B cell (primary cell): Measurements from ENCODE around the gene CDKN2C. TPM values are rescaled to one million over a fixed set of nuclear protein-coding genes. Genes with fewer than 3 reads are reported as not detected.
A peak's percentile ranks its signal among the peaks of the same experiment; 100 is the strongest.

Experiments
- ATAC-seq: fragments of 200-7000 bp; cut with Tn5 transposase; one replicate; pipeline ENCODE4 v1.10.0; 2021; ENCODE audit warnings: low read depth, mild to moderate bottlenecking, moderate number of reproducible peaks, moderate library complexity
- CTCF ChIA-PET: fragments of 350-600 bp; sonication (Branson Sonifier 250); formaldehyde crosslinking; loops from one replicate; lab custom pipeline; 2021; ENCODE audit warnings: antibody characterized with exemption, inconsistent platforms; lab: Charles Lee
- POLR2A ChIA-PET: fragments of 350-600 bp; sonication (Branson Sonifier 250); formaldehyde crosslinking; loops from one replicate; lab custom pipeline; 2021; ENCODE audit warnings: antibody characterized with exemption; lab: Charles Lee
- DNase-seq: peaks from one replicate; pipeline ENCODE4 v3.0.0; 2013
- H2AFZ ChIP-seq: 2 replicates; pipeline ENCODE4 v1.6.1; 2012; ENCODE audit warnings: mild to moderate bottlenecking, low read depth, low read length; ENCODE audit not compliant: insufficient read depth, poor library complexity, severe bottlenecking
- H3K27ac ChIP-seq, 2 donors: 1 replicate in 1 of 2; 2 replicates in 1 of 2; pipeline ENCODE4 v1.5.1; 2012 to 2013; ENCODE audit warnings: low read length in 2 of 2, mild to moderate bottlenecking in 2 of 2, moderate library complexity in 1 of 2
- H3K27me3 ChIP-seq, 4 experiments: fragments of 200-600 bp in 1 of 4; sonication (generic) in 1 of 4; replicated peaks in 1 of 4; 1 replicate in 2 of 4; 2 replicates in 2 of 4; pipeline versions ENCODE4 v1.6.1 to v1.7.0; 2013 to 2016; ENCODE audit warnings: low read length in 3 of 4, mild to moderate bottlenecking in 2 of 4, mixed read lengths in 1 of 4, moderate library complexity in 1 of 4; ENCODE audit not compliant: insufficient read depth in 4 of 4, control insufficient read depth in 3 of 4; ENCODE audit errors: control extremely low read depth in 1 of 4
- H3K36me3 ChIP-seq, 2 experiments: replicated peaks in 1 of 2; 1 replicate in 1 of 2; 2 replicates in 1 of 2; pipeline versions ENCODE4 v1.6.1 to v1.7.1; 2013; ENCODE audit warnings: low read length in 1 of 2; ENCODE audit not compliant: insufficient read depth in 2 of 2, control insufficient read depth in 1 of 2; ENCODE audit errors: control extremely low read depth in 1 of 2, extremely low read depth in 1 of 2
- H3K4me1 ChIP-seq, 2 donors: fragments of 200-600 bp in 1 of 2; sonication (generic) in 1 of 2; 1 replicate in 1 of 2; 2 replicates in 1 of 2; pipeline versions ENCODE4 v1.5.1 to v1.6.1; 2013 to 2017; ENCODE audit warnings: low read length in 2 of 2; ENCODE audit not compliant: control insufficient read depth in 2 of 2, insufficient read depth in 2 of 2
- H3K4me2 ChIP-seq: replicated peaks from 2 replicates; pipeline ENCODE3; 2012; ENCODE audit warnings: mild to moderate bottlenecking, low read depth, low read length; ENCODE audit not compliant: poor library complexity, severe bottlenecking
- H3K4me3 ChIP-seq, 5 experiments: fragments of 200-600 bp in 1 of 5; sonication (generic) in 1 of 5; 1 replicate in 3 of 5; 2 replicates in 2 of 5; pipeline versions ENCODE4 v1.5.1 to v1.7.0; 2011 to 2016; ENCODE audit warnings: low read length in 4 of 5, mild to moderate bottlenecking in 4 of 5, low read depth in 2 of 5, control low read depth in 1 of 5, moderate library complexity in 1 of 5; ENCODE audit not compliant: insufficient read depth in 1 of 5; ENCODE audit errors: control extremely low read depth in 1 of 5, extremely low read depth in 1 of 5
- H3K79me2 ChIP-seq: fragments of 200-600 bp; sonication (generic); one replicate; pipeline ENCODE4 v1.6.0; 2016; ENCODE audit warnings: low read length; ENCODE audit not compliant: control insufficient read depth, insufficient read depth
- H3K9ac ChIP-seq: fragments of 200-600 bp; sonication (generic); 2 replicates; pipeline ENCODE4 v1.6.1; 2017; ENCODE audit warnings: mild to moderate bottlenecking, low read length, moderate library complexity
- H3K9me3 ChIP-seq, 3 donors: one replicate each; pipeline versions ENCODE4 v1.6.1 to v1.7.1; 2013; ENCODE audit warnings: low read length in 2 of 3; ENCODE audit not compliant: control insufficient read depth in 2 of 3, insufficient read depth in 1 of 3; ENCODE audit errors: control extremely low read depth in 1 of 3
- H4K20me1 ChIP-seq: 2 replicates; pipeline ENCODE4 v1.6.0; 2012; ENCODE audit warnings: mild to moderate bottlenecking, low read length; ENCODE audit not compliant: insufficient read depth, control insufficient read depth, poor library complexity, severe bottlenecking
- H3K27ac Mint-ChIP-seq: one replicate; pipeline ENCODE4 v1.8.0; 2021; ENCODE audit warnings: mixed read lengths
- H3K27me3 Mint-ChIP-seq: one replicate; pipeline ENCODE4 v1.8.0; 2021; ENCODE audit warnings: mixed read lengths
- H3K4me1 Mint-ChIP-seq: one replicate; pipeline ENCODE4 v1.8.0; 2021; ENCODE audit warnings: mixed read lengths
- H3K4me3 Mint-ChIP-seq: one replicate; pipeline ENCODE4 v1.8.0; 2021; ENCODE audit warnings: mixed read lengths
- H3K9me3 Mint-ChIP-seq: one replicate; pipeline ENCODE4 v1.8.0; 2022; ENCODE audit warnings: mixed read lengths; ENCODE audit not compliant: insufficient read depth
- CTCF ChIP-seq: fragments of 200-600 bp; IDR thresholded peaks from one replicate; pipeline ENCODE4 v1.8.0; 2022; ENCODE audit warnings: antibody characterized with exemption, mild to moderate bottlenecking
- EZH2 ChIP-seq: IDR thresholded peaks from 2 replicates; pipeline ENCODE4 v1.6.1; 2012; ENCODE audit warnings: borderline replicate concordance, low read depth, mild to moderate bottlenecking, moderate library complexity, low read length; ENCODE audit not compliant: insufficient read depth, poor library complexity, severe bottlenecking
- WGBS: methylation state at CpG from one replicate; pipeline ENCODE4 v1.1.5; 2013; ENCODE audit warnings: missing lambda C conversion rate; ENCODE audit not compliant: insufficient coverage; 5-methylcytosine and 5-hydroxymethylcytosine counted together
- intact Hi-C: fragments of 100-400 bp; cut with micrococcal nuclease; formaldehyde crosslinking; loops from one replicate; pipeline ENCODE4 v1.10.0; 2022
- polyA plus RNA-seq: library from polyadenylated mRNA; depleted of rRNA; stranded (reverse); fragments of >200 nt; gene quantifications from 2 replicates; pipeline ENCODE4 v1.2.3, GENCODE V29; 2012
- total RNA-seq, 2 donors: library from RNA; stranded (reverse); fragments of 120-200 nt in 1 of 2; gene quantifications; 1 replicate in 1 of 2; 2 replicates in 1 of 2; pipeline versions ENCODE4 v1.2.3 to v1.2.4, GENCODE V29; 2013 to 2022

The CDKN2C gene
- total and polyA plus RNA-seq, 2 donors (not counting 1 experiment from before 2014, with no cell fraction given), result 1.5 to 1.7 TPM

- no CpG with 5 or more reads among the region's 11 CpGs for WGBS
- no peaks in the 10 kb centered on the region for H3K36me3 ChIP-seq
- H3K27ac ChIP-seq, result no peak overlapping the region
- no peak overlapping the region for H3K4me2 ChIP-seq
- no peaks in the 10 kb centered on the region for H3K9me3 ChIP-seq
- POLR2A ChIA-PET, result no interaction called here
- Mint-ChIP-seq H3K4me3 (no peak overlapping the region), H3K27ac (no peak overlapping the region), H3K9me3 (no peaks in the 10 kb centered on the region), H3K4me1 (peaks cover 20% of the 10 kb centered on the region), H3K27me3 (no peaks in the 10 kb centered on the region)
- intact Hi-C loops, result loop anchor here (5.0 to 10.0 kb wide), 4 partner anchors 93 to 1402 kb away; partner anchors contain the start of genes CC2D1B, EPS15 and RNF11
- CTCF ChIA-PET, result no interaction called here
- H4K20me1 ChIP-seq, result no peaks in the 10 kb centered on the region
- H3K9ac ChIP-seq, result no peak overlapping the region
- H2AFZ ChIP-seq, result no peak overlapping the region
- H3K4me3 ChIP-seq, result no peak overlapping the region
- no peak for DNase-seq
- no peak for TF ChIP-seq EZH2
- no peak for TF ChIP-seq CTCF
- H3K4me1 ChIP-seq, result peaks cover 13 to 22% of the 10 kb centered on the region in 2 donors
- peaks cover 0 to 1% (median 0%) of the 10 kb centered on the region in 4 experiments for H3K27me3 ChIP-seq
- H3K79me2 ChIP-seq, result no peaks in the 10 kb centered on the region
- no peak for ATAC-seq
These were observed 5.2 kb upstream of the CDKN2C start for GRCh38 chr1:50964863-50965262.

GRCh38 chr1:50966991-50967390, 3.1 kb upstream of the CDKN2C start:
- H3K27me3 Mint-ChIP-seq, result peaks cover 11% of the 10 kb centered on the region
- Histone ChIP-seq H4K20me1 (no peaks in the 10 kb centered on the region), H3K4me1 (peaks cover 20 to 26% of the 10 kb centered on the region in 2 donors), H3K4me3 (no peak overlapping the region), H3K27me3 (peaks cover 0 to 18% (median 11%) of the 10 kb centered on the region in 4 experiments), H3K79me2 (no peaks in the 10 kb centered on the region), H3K9me3 (no peaks in the 10 kb centered on the region), H3K36me3 (no peaks in the 10 kb centered on the region), H3K27ac (no peak overlapping the region), H2AFZ (peak overlapping the region; percentile 97), H3K9ac (no peak overlapping the region), H3K4me2 (peak overlapping the region; percentile 83)
- ChIA-PET POLR2A (interaction anchor here (1.3 kb wide), 1 partner anchor 11 kb away, joined by 3 read pairs; no protein-coding TSS in a partner anchor), CTCF (interaction anchor here (1.0 to 2.9 kb wide), 2 partner anchors 8 to 11 kb away, joined by 3 to 16 read pairs; no protein-coding TSS in a partner anchor)
- TF ChIP-seq EZH2 (no peak), CTCF (no peak)
- no CpG with 5 or more reads among the region's 3 CpGs for WGBS
- ATAC-seq (no peak), DNase-seq (no peak)
- H3K9me3 Mint-ChIP-seq, result no peaks in the 10 kb centered on the region
- peak overlapping the region; percentile 38 for H3K27ac Mint-ChIP-seq
- H3K4me1 Mint-ChIP-seq, result peaks cover 24% of the 10 kb centered on the region
- intact Hi-C loops, result loop anchor here (5.0 to 10.0 kb wide), 4 partner anchors 95 to 1400 kb away; partner anchors contain the start of genes CC2D1B, EPS15 and RNF11
- peak overlapping the region; percentile 97 for H3K4me3 Mint-ChIP-seq
